ENCODE results near the gene MRPS27.

The MRPS27 gene

GRCh38 chr5:72265032-72265877 is 54.8 kb downstream of the MRPS27 start:
- DNase-seq (ENCODE audit: low read depth in 2 of 2, low spot score in 1 of 2): no peak

GRCh38 chr5:72256536-72256935 is 63.5 kb downstream of the MRPS27 start:
- DNase-seq (ENCODE audit: low read depth in 2 of 2, low spot score in 1 of 2): no peak

GRCh38 chr5:72255670-72256069 is 64.4 kb downstream of the MRPS27 start:
- DNase-seq (ENCODE audit: low read depth in 2 of 2, low spot score in 1 of 2): no peak

- no peak for DNase-seq (ENCODE audit: low read depth in 2 of 2, low spot score in 1 of 2)
Observed at GRCh38 chr5:72255237-72255636, 64.8 kb downstream of the MRPS27 start.

GRCh38 chr5:72252574-72253155 is 67.4 kb downstream of the MRPS27 start:
- no peak for DNase-seq (ENCODE audit: low read depth in 2 of 2, low spot score in 1 of 2)

GRCh38 chr5:72252008-72252407 is 68.0 kb downstream of the MRPS27 start:
- DNase-seq (ENCODE audit: low read depth in 2 of 2, low spot score in 1 of 2): no peak

- DNase-seq (ENCODE audit: low read depth in 2 of 2, low spot score in 1 of 2): no peak
Observed at GRCh38 chr5:72251386-72251785, 68.7 kb downstream of the MRPS27 start.

- DNase-seq (ENCODE audit: low read depth in 2 of 2, low spot score in 1 of 2): no peak
Observed at GRCh38 chr5:72248410-72248981, 71.5 kb downstream of the MRPS27 start.

GRCh38 chr5:72246954-72247442 is 73.0 kb downstream of the MRPS27 start:
- no peak for DNase-seq (ENCODE audit: low read depth in 2 of 2, low spot score in 1 of 2)

GRCh38 chr5:72245951-72246532 is 74.0 kb downstream of the MRPS27 start:
- DNase-seq (ENCODE audit: low read depth in 2 of 2, low spot score in 1 of 2): no peak

- DNase-seq (ENCODE audit: low read depth in 2 of 2, low spot score in 1 of 2): no peak
Observed at GRCh38 chr5:72245546-72245945, 74.5 kb downstream of the MRPS27 start.

- DNase-seq (ENCODE audit: low read depth in 2 of 2, low spot score in 1 of 2): no peak
Observed at GRCh38 chr5:72244862-72245371, 75.1 kb downstream of the MRPS27 start.

- DNase-seq (ENCODE audit: low read depth in 2 of 2, low spot score in 1 of 2): no peak
Observed at GRCh38 chr5:72243706-72244105, 76.3 kb downstream of the MRPS27 start.

- no peak for DNase-seq (ENCODE audit: low read depth in 2 of 2, low spot score in 1 of 2)
Observed at GRCh38 chr5:72242796-72243475, 77.1 kb downstream of the MRPS27 start.

- no peak for DNase-seq (ENCODE audit: low read depth in 2 of 2, low spot score in 1 of 2)
Observed at GRCh38 chr5:72241346-72242003, 78.6 kb downstream of the MRPS27 start.

- no peak for DNase-seq (ENCODE audit: low read depth in 2 of 2, low spot score in 1 of 2)
Observed at GRCh38 chr5:72238712-72239445, 81.2 kb downstream of the MRPS27 start.

GRCh38 chr5:72237879-72238278 is 82.2 kb downstream of the MRPS27 start:
- DNase-seq (ENCODE audit: low read depth in 2 of 2, low spot score in 1 of 2): no peak

- no peak for DNase-seq (ENCODE audit: low read depth in 2 of 2, low spot score in 1 of 2)
Observed at GRCh38 chr5:72237415-72237814, 82.6 kb downstream of the MRPS27 start.

GRCh38 chr5:72235725-72236124 is 84.3 kb downstream of the MRPS27 start:
- DNase-seq (ENCODE audit: low read depth in 2 of 2, low spot score in 1 of 2): no peak

GRCh38 chr5:72234868-72235267 is 85.2 kb downstream of the MRPS27 start:
- DNase-seq (ENCODE audit: low read depth in 2 of 2, low spot score in 1 of 2): no peak
